GM19023 (cell line): Measurements from ENCODE around the gene AFF3.

Experiments
- ATAC-seq: cut with Tn5 transposase; IDR thresholded peaks from one replicate; pipeline ENCODE4 v1.9.1; 2021; ENCODE audit warnings: mild to moderate bottlenecking, moderate library complexity; ENCODE audit not compliant: unreplicated experiment

The AFF3 gene

GRCh38 chr2:99726691-99727090 lies 415.7 kb downstream of the AFF3 start:
- ATAC-seq: no peak

DNA sequence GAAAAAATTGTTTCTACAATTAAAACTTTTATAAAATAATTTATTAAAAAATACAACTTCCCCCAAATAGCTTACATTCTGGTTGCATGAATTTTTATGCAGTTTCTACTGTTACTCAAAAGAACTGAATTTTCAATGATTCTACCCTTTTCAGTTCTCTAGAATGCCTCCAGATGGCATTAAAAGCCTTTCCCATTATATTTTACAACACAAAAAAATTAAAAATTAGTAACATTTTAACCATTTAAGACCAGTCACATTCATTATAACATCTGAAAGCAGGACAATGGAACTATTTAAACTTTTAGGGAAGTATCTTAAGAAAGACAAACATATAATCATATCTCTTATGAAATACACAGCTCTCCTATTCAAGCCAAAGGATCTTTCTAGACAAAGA lies 416.6 kb downstream of the AFF3 start:
- ATAC-seq: no peak

DNA sequence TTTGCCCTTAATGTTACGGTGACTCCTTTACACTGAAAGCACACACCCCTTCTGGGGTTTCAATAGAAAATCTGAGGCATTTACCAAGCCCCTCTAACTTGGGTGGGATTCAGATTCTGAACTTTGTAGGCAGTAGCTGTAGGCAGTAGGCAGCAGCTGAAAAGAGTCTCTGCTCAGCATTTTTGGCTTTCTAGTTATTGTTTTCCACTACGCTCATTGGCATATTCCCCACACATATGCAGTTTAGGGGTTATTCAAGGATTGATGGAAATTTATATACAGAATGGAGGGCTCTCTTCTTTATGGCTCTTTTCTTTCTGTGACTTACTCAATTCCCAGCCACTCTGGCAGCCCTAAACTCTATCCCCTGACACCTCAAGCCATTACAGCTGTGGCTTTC lies 419.9 kb downstream of the AFF3 start:
- no peak for ATAC-seq

DNA sequence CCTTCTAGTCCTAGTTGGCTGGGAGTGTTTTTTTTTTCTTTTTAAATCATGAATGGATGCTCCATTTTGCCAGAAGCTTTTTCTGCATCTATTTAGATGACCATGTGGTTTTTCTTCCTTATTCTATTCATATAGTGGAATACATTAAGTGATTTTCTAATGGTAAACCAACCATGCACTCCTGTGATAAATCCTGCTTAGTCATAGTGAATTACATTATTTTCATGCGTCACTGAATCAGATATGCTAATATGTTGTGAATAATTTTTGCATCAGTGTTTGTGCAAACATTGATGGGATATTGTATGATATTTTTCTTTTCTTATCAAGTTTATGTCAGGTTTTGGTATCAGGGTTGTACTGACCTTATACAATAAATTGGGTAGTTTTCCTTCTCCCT lies 423.3 kb downstream of the AFF3 start:
- no peak for ATAC-seq

DNA sequence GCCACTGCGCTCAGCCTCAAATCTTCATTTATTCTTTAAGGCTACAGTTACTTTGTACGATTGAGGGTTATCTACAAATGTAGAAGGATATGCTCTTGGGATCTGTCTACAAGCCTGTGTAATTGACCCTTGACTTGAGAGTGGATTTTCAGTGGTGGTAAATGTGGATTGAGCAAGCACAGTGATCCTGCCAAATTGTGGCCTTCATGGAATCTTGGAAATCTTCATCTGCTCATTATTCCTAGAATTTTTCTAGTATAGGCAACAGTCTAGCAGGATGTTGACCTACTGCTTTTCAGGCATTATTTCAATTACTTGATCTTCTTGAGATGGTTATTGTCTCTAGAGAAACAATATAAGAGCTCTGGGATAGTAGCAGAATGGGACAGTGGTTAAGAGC lies 426.4 kb downstream of the AFF3 start:
- ATAC-seq: no peak

DNA sequence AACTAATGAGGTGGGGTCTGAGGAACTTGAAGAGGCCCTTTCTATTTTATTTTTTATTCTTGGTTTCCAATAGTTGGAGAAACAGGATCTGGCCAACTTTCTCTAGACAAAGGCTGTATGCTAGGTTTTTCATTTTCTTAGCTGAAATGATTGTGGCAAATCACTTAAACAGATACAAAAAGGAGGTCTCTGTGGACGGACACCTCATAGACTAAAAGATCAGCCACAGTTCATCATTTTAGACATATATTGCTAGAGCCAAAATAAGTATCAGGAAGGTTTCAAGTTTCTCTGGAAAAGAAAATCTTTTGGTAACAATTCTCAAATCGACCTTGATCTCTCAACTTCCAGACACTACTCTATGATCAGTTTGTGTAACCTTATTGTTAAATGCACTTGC lies 428.0 kb downstream of the AFF3 start:
- ATAC-seq: no peak

DNA sequence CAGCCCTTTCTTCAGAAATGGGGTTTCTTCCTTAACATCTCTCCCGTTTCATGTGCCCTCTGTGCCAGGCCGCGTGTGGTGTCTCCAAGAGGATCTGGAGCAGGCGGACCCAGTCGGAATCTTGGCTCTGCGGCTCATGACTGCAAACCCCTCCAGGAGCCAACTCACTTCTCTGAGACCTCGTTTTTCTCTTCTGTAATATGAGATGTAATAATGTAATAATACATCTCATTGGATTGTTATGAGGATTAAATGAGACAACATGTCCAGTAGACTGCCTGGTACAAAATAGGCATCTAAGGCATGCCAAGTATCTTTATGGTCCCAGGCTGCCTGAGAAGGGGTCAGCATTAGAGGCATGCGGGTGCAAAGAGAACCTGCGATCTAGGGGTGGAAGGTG lies 431.2 kb downstream of the AFF3 start:
- no peak for ATAC-seq

- ATAC-seq: no peak
These were observed 431.7 kb downstream of the AFF3 start for GRCh38 chr2:99710721-99711120.

- ATAC-seq: no peak
These were observed 433.2 kb downstream of the AFF3 start for GRCh38 chr2:99709229-99709628.

DNA sequence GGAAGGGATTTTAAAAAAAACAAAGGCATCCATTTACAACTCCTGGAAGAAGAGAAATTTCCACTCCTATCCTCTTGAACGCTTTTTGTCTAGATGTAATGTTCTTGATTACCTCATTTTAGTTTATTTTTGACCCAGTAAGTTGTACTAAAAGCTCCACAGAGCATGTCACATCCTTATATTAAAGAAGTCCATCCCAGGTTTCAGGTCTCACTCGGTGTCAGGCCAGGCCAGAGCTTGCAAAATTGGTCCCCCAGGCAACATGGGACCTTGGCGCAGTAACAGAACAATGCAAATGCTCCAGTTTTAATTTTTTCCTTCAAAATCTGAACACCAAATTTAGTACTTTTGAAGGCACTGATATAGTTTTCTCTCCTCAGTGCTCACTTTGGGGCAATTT lies 434.2 kb downstream of the AFF3 start:
- no peak for ATAC-seq

- no peak for ATAC-seq
These were observed 434.8 kb downstream of the AFF3 start for GRCh38 chr2:99707592-99707991.

DNA sequence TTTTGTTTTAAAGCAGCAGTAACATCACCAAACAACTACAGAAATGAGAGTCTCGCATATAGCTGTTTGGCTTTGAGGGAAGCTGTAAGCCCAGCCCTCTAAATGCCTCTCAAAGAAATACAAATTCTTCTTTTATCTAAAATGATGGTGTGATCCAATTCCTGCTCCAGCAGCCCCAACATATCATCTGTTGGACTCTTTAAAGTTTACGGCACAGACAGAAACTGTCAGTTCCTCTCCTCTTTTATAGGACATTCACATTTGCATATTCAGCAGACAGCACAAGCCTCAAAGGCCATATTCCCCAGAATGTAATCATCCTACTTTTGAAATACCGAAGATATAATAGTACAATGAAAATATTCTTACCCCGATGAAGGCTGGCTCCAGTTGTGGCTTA lies 435.7 kb downstream of the AFF3 start:
- no peak for ATAC-seq

DNA sequence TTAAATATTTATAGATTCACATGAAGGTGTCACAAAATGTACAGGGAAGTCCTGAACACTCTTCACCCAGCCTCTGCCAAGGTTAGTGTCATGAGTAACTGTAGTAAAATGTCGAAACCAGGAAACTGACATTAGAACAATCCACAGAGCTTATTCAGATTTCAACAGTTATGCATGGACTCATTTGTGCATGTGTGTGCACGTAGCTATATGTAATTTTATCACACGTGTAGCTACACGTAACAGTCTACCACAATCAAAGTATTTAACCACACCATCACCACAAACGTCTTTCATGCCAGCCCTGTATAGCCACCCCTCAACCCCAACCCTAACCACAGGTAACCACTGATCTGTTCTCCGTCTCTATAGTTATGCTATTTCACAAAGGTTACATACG lies 440.9 kb downstream of the AFF3 start:
- no peak for ATAC-seq

GRCh38 chr2:99700482-99701398 lies 441.6 kb downstream of the AFF3 start:
- ATAC-seq: no peak

GRCh38 chr2:99698896-99699295 lies 443.5 kb downstream of the AFF3 start:
- no peak for ATAC-seq

GRCh38 chr2:99697811-99698568 lies 444.4 kb downstream of the AFF3 start:
- ATAC-seq: no peak

GRCh38 chr2:99695944-99696253 lies 446.5 kb downstream of the AFF3 start:
- ATAC-seq: no peak

DNA sequence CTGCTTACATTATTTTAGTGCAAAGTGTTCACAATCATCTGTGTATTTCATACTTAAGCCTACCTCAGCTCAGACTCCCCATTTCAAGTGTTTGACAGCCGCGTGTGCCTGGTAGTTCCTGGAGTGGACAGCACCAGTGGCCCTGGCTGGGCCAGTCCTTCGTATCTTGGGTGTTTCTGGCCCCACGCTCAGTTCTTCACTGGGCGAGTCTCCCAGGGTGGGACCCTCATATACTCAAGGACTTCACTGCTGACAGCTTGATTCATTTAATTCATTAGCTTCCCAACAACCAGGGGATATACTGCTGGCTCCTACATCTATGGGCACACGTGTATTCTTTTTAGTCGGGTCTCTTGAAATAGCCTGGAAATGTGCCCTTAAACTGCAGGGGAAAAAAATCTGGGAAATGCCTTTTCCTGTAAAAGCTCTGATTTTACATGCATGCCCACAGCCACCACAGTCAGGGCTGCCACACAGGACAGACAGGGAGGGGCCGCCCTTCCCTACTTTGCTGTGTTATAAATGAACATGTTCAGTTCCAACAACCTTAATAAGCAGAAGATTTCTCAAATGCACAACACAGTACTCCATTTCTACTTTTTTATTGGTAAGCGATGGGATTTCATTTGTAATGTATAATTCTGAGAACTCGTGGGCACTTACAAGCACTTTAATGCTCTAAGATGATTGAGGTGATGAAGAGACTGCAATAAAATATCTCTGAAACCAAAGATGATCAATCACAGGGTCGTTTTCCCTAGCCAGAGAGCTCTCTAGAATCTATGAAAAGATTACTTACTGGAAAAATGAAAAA lies 447.1 kb downstream of the AFF3 start:
- no peak for ATAC-seq

DNA sequence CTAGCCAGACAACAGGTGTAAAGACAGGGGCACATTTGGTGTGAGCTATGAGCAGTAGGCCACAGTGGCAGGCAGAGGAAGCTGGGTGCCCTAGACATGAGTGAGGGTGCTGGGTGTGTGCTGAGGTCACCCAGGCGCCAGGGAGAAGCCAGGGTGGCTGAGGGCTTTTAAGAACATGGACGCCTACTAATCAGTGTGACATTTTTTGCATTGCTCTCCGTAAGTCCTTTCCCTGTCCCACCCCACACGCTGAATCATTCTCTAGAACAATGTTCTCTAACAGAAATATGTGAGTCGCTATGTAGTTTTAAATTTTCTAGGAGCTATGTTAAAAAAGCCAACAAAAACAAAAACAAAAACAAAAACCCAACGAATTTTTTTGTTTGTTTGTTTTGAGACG lies 448.1 kb downstream of the AFF3 start:
- no peak for ATAC-seq

DNA sequence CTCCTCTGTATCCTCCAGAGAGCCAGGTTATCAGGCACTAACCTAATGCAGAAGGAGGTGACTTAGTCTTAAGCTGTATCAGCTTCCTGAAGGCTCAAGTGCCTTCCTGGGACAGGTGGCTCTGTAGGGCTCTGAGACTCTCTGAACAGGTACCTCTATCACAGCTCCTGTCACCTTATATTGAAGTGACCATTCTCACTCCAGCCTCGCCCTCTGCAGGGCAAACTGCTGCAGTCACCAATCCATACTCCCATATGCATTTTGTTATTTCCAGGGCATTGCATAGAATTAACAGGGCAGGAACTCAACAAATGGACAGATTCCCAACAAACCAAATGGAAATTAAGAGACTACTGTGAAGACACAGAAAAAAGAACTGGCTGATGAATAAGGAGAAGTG lies 449.6 kb downstream of the AFF3 start:
- no peak for ATAC-seq

- no peak for ATAC-seq
These were observed 450.5 kb downstream of the AFF3 start for GRCh38 chr2:99691926-99692325.
